PC-3 (cell line): ENCODE data around the gene SPINK4.

ENCODE experiments used
- EZH2 ChIP-seq: fragments of 300-600 bp; sonication (generic); IDR thresholded peaks from one replicate; pipeline ENCODE4 v1.6.1; 2017; ENCODE audit warnings: antibody characterized with exemption, mild to moderate bottlenecking, low read length; ENCODE audit not compliant: unreplicated experiment
- EZH2phosphoT487 ChIP-seq: fragments of 300-600 bp; sonication (generic); IDR thresholded peaks from 2 replicates; pipeline ENCODE4 v1.6.1; 2018; ENCODE audit warnings: mild to moderate bottlenecking, antibody characterized with exemption, low read length, borderline replicate concordance
- TF ChIP-seq, protein P1 (sequence below): fragments of 300-600 bp; sonication (generic); conservative IDR thresholded peaks from 2 replicates; pipeline ENCODE4 v1.5.1; 2017; ENCODE audit warnings: antibody characterized with exemption, low read depth, mild to moderate bottlenecking, low read length

DNA sequence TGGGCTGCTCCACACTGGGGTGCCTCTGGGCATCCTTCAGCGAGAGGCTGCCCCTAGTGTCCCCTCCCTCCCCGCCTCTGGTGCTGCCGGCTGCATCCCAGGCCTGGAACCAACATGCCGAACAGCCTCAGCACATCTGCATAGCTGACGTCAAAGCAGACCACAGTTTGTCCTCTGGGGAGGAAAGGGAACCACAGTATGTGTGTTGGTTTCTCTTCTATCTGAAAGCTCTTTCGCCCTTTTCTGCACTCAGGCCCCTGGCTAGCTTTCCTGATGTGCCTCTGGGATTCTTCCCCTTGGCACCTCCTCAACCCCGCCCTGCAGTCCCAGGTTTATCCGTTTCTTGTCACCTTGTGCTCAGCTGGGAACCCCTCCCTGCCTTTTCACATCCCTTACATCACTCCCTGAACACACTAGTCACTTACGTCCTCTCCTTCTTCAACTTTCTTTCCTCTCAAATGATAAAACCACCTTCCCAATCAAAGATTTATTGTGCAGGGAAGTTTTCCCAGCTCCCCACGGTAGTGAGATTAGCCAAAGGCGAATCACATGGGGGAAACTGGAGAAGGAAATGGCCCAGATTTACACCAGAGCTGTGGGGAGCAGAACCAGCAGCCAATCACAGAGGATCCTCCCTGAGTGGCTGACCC lies 37.3 kb upstream of the SPINK4 start:
- TF ChIP-seq, protein P1, sequence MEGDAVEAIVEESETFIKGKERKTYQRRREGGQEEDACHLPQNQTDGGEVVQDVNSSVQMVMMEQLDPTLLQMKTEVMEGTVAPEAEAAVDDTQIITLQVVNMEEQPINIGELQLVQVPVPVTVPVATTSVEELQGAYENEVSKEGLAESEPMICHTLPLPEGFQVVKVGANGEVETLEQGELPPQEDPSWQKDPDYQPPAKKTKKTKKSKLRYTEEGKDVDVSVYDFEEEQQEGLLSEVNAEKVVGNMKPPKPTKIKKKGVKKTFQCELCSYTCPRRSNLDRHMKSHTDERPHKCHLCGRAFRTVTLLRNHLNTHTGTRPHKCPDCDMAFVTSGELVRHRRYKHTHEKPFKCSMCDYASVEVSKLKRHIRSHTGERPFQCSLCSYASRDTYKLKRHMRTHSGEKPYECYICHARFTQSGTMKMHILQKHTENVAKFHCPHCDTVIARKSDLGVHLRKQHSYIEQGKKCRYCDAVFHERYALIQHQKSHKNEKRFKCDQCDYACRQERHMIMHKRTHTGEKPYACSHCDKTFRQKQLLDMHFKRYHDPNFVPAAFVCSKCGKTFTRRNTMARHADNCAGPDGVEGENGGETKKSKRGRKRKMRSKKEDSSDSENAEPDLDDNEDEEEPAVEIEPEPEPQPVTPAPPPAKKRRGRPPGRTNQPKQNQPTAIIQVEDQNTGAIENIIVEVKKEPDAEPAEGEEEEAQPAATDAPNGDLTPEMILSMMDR, result no peak
- no peak for TF ChIP-seq EZH2phosphoT487
- no peak for TF ChIP-seq EZH2
